HG03354 (cell line): ENCODE measurements around the gene TMEM198.

Experiments used
- ATAC-seq: cut with Tn5 transposase; IDR thresholded peaks from one replicate; pipeline ENCODE4 v1.9.1; 2021; ENCODE audit warnings: mild to moderate bottlenecking; ENCODE audit not compliant: unreplicated experiment, poor library complexity, severe bottlenecking

TMEM198 gene

GRCh38 chr2:219540784-219541504 lies 2.9 kb upstream of the TMEM198 start:
- no peak for ATAC-seq

GRCh38 chr2:219541611-219542180 lies 2.1 kb upstream of the TMEM198 start:
- ATAC-seq = peak; percentile 54

- ATAC-seq = peak; percentile 41
Measured at GRCh38 chr2:219542931-219543595, 765 bp upstream of the TMEM198 start.

GRCh38 chr2:219544567-219544966 lies 739 bp downstream of the TMEM198 start:
- ATAC-seq = no peak

- no peak for ATAC-seq
Measured at GRCh38 chr2:219545295-219545942, 1.6 kb downstream of the TMEM198 start.

- no peak for ATAC-seq
Measured at GRCh38 chr2:219545943-219546352, 2.1 kb downstream of the TMEM198 start.

- no peak for ATAC-seq
Measured at GRCh38 chr2:219547621-219548020, 3.8 kb downstream of the TMEM198 start.

GRCh38 chr2:219548990-219549389 lies 5.2 kb downstream of the TMEM198 start:
- no peak for ATAC-seq

- no peak for ATAC-seq
Measured at GRCh38 chr2:219549619-219550018, 5.8 kb downstream of the TMEM198 start.

- peak; percentile 11 for ATAC-seq
Measured at GRCh38 chr2:219551441-219552381, 7.9 kb downstream of the TMEM198 start.

- peak; percentile 93 for ATAC-seq
Measured at GRCh38 chr2:219552382-219553167, 8.7 kb downstream of the TMEM198 start.

GRCh38 chr2:219553168-219553417 lies 9.3 kb downstream of the TMEM198 start:
- ATAC-seq = no peak

- no peak for ATAC-seq
Measured at GRCh38 chr2:219553463-219553963, 9.7 kb downstream of the TMEM198 start.

- no peak for ATAC-seq
Measured at GRCh38 chr2:219554350-219554749, 10.5 kb downstream of the TMEM198 start.

GRCh38 chr2:219555956-219556355 lies 12.1 kb downstream of the TMEM198 start:
- ATAC-seq = no peak

- ATAC-seq = no peak
Measured at GRCh38 chr2:219556413-219556812, 12.6 kb downstream of the TMEM198 start.

- ATAC-seq = no peak
Measured at GRCh38 chr2:219557320-219557719, 13.5 kb downstream of the TMEM198 start.

- ATAC-seq = no peak
Measured at GRCh38 chr2:219557791-219558785, 14.3 kb downstream of the TMEM198 start.
